GM19043 (cell line): ENCODE measurements around the gene MRFAP1.
A peak's percentile ranks its signal among the peaks of the same experiment; 100 is the strongest.
"Not testable (repeated sequence)": the region's sequence is repeated elsewhere in the genome, so short reads cannot be mapped to it uniquely, and the experiment has no call there.

Experiments
- ATAC-seq: cut with Tn5 transposase; IDR thresholded peaks from one replicate; pipeline ENCODE4 v1.9.1; 2021; ENCODE audit warnings: low read depth; ENCODE audit not compliant: unreplicated experiment

Gene MRFAP1

DNA sequence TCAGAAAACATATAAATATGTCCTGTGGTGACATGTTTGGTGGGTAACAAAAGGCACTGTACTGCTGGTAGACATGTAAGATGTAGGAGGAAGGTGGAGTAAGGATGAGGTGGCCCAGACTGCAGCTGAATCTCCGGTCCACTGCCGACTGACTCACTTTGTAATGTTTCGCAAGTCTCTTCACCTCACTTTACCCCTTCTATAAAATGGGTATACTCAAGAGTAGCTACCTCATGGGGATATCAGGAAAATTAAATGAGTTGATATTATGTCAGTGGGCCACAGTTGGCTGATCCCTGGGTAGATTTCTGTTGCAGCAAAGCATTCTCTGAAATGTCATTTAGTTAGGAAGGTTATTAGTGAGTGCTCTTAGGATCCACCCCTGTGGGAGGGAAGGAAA lies 22.1 kb downstream of the MRFAP1 start:
- no peak for ATAC-seq

GRCh38 chr4:6663596-6664393 lies 23.3 kb downstream of the MRFAP1 start:
- no peak for ATAC-seq

- no peak for ATAC-seq
These were observed 24.8 kb downstream of the MRFAP1 start for GRCh38 chr4:6665320-6665654.

DNA sequence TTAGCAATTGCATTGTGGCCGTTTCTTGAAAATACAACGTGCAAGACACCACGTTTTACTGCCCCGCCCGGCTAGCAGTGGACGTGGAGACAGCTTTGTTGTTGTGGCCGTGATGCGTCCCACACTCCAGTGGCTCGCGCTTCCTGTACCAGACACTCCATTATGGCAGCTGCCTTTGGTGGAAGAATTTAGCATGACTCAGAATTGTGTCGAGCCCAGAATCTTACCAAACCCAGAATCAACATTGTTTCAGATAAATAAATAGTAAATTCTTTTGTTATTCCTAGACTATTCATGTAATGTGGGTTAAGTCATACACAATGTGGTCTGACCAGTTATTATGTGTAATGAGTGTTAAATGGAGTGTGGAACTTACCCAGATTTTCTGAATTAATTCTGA lies 27.9 kb downstream of the MRFAP1 start:
- no peak for ATAC-seq

DNA sequence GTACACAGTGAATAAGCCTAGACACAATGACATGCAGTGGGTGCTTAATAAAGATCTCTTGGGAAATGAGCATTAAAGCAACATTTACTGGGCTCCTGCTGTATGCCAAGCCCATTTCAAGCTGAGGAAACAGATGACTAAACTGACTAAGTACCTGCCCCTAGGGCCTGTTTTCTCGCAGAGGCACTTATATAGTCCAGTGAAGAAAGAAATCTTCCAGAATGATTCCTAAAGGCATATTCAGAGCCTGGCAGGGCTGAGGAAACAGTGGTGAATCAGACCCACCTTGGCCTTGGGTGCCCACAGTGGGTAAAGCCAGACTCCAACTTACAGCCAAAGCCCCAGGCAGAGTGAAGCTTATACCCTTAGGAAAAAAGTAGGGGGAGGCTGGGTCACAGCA lies 31.2 kb downstream of the MRFAP1 start:
- ATAC-seq: no peak

DNA sequence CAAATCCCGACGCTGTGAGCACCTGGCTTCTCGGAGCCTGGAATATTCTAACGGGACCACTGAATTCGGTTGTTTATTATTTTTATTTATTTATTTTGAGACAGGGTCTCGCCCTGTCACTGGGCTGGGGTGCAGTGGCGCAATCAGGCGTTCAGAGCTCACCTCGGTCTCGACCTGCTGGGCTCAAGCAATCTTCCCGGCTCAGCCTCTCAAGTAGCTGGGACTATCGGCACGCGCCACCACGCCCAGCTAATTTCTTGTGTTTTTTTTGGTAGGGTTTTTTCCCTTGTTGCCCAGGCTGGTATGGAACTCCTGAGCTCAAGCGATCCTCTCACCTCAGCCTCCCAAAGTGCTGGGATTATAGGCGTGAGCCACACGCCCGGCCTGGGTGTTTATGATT lies 31.6 kb downstream of the MRFAP1 start:
- no peak for ATAC-seq

- ATAC-seq: not testable (repeated sequence)
These were observed 32.2 kb downstream of the MRFAP1 start for GRCh38 chr4:6672541-6673190.

GRCh38 chr4:6673191-6673659 lies 32.7 kb downstream of the MRFAP1 start:
- not testable (repeated sequence) for ATAC-seq

DNA sequence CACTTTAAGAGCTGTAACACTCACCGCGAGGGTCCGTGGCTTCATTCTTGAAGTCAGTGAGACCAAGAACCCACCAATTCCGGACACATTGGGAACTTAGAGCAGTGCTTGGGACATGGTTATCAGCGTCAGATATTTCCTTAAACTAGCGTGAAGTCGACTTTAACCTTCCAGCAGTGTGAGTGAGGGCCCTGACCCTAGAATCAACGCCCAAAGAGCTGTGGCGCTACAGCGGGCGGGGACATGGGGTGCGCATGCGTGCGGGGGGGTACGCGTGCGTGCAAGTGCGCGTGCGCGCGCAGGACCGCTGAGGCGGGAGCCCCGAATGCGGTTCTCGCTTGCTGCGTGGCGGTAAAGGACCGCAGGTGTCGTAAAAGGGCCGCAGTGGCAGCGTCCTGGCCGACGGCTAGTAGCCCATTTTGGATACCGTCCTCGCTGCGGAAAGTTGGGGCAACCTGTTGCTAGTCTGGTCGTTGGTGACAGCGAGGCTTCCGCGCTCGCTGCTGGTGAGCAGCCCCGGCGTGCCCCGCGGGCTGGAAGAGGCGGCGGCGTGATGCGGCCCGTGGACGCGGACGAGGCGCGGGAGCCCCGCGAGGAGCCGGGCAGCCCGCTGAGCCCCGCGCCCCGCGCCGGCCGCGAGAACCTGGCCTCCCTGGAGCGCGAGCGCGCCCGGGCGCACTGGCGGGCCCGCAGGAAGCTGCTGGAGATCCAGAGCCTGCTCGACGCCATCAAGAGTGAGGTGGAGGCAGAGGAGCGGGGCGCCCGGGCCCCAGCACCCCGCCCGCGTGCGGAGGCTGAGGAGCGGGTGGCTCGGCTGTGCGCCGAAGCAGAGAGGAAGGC lies 33.4 kb downstream of the MRFAP1 start:
- ATAC-seq: peak; percentile 69

- peak; percentile 26 for ATAC-seq
These were observed 34.1 kb downstream of the MRFAP1 start for GRCh38 chr4:6674500-6675149.

GRCh38 chr4:6676722-6677558 lies 36.5 kb downstream of the MRFAP1 start:
- ATAC-seq: no peak

- ATAC-seq: no peak
These were observed 40.0 kb downstream of the MRFAP1 start for GRCh38 chr4:6680372-6681034.

GRCh38 chr4:6681191-6681590 lies 40.7 kb downstream of the MRFAP1 start:
- no peak for ATAC-seq

DNA sequence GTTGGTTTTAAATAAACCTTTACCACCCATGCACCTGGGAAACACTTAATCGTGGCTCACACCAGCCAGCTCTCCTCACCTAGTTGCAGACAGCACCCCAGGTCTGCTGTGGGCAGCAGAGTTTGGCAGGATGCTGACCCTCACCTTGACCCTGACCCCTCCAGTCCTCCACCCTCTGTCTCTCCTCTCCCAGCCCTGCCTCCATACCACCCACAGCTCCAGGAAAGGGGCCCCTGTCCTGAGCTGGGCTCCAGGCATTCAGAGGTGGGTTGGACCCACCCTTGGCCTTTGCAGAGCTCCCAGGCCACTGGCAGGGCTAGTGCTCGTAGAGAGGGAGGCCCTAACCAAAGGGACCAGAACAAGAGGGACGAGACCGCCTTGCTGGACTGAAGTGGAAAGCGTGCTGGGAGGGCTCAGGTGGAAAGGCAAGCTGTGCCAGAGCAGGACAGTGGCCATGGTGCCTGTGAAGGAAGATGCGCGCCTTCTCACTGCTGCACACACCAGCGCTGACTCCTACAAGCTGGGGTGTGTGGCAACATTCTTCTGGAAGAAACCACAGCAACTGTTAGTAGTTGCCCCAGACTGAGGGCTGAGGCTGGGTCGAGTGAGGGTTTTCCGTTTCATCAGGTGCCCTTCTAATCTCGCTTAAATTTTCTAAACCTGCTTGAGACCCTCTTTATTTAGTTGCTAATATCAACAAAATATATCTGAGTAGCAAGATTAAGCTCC lies 42.5 kb downstream of the MRFAP1 start:
- ATAC-seq: no peak

DNA sequence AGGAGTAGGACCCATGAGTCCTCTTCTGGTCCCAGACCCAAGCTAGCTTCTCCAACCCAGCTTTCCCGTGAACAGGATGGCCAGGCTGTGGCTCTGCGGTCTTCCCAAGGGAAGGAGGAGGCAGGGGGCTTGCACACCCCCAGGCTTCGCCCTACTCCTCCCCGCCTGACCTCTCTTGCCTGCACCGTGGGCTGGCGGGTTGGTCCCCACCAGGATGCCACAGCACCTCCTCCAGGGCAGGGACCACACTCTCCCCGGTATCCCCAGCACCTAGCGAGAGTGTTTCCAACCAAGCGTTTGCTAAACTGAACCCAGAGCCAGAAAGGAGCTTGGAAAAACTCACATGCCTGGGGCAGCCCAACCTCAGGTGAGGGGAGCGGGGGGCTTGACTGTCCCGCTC lies 44.2 kb downstream of the MRFAP1 start:
- no peak for ATAC-seq

- no peak for ATAC-seq
These were observed 45.8 kb downstream of the MRFAP1 start for GRCh38 chr4:6686104-6686787.

GRCh38 chr4:6687947-6688878 lies 47.7 kb downstream of the MRFAP1 start:
- ATAC-seq: no peak
